PC-3 (cell line): ENCODE results near the gene PUM2.

Experiments
- CTCF ChIP-seq: fragments of 300-600 bp; sonication (generic); conservative IDR thresholded peaks from 2 replicates; pipeline ENCODE4 v1.5.1; 2017; ENCODE audit warnings: antibody characterized with exemption, low read depth, mild to moderate bottlenecking, low read length
- EZH2 ChIP-seq: fragments of 300-600 bp; sonication (generic); IDR thresholded peaks from one replicate; pipeline ENCODE4 v1.6.1; 2017; ENCODE audit warnings: antibody characterized with exemption, mild to moderate bottlenecking, low read length; ENCODE audit not compliant: unreplicated experiment
- EZH2phosphoT487 ChIP-seq: fragments of 300-600 bp; sonication (generic); IDR thresholded peaks from 2 replicates; pipeline ENCODE4 v1.6.1; 2018; ENCODE audit warnings: mild to moderate bottlenecking, antibody characterized with exemption, low read length, borderline replicate concordance

- TF ChIP-seq CTCF (no peak), EZH2 (no peak), EZH2phosphoT487 (no peak)
Observed at GRCh38 chr2:20200697-20201555, 149.7 kb downstream of the PUM2 start.
